Liver (tissue), 3 donors: ENCODE results near the gene MT1F.

ENCODE experiments used
- ATF3 ChIP-seq: IDR thresholded peaks from 2 replicates; pipeline ENCODE4 v1.6.1; 2016; ENCODE audit warnings: antibody characterized with exemption
- CTCF ChIP-seq: fragments of 150-350 bp; IDR thresholded peaks from 2 replicates; pipeline ENCODE4 v1.5.1; 2017; ENCODE audit warnings: improper control_type of control experiment, low read depth, low read length; ENCODE audit not compliant: missing input control
- HNF4A ChIP-seq, 2 donors: conservative IDR thresholded peaks; 2 replicates each; pipeline ENCODE4 v1.6.1; 2016; ENCODE audit warnings: antibody characterized with exemption in 2 of 2, mild to moderate bottlenecking in 2 of 2
- RAD21 ChIP-seq, 2 donors: IDR thresholded peaks; 2 replicates each; pipeline ENCODE4 v1.6.1; 2016; ENCODE audit warnings: antibody characterized with exemption in 2 of 2, mild to moderate bottlenecking in 2 of 2
- SP1 ChIP-seq: IDR thresholded peaks from 2 replicates; pipeline ENCODE4 v1.6.1; 2018; ENCODE audit warnings: antibody characterized with exemption, mild to moderate bottlenecking
- TAF1 ChIP-seq: conservative IDR thresholded peaks from 2 replicates; pipeline ENCODE4 v1.6.1; 2016; ENCODE audit warnings: antibody characterized with exemption, mild to moderate bottlenecking
- donor health status: healthy.
- donor health status: healthy.

- TF ChIP-seq CTCF (no peak), ATF3 (no peak), RAD21 (IDR thresholded peaks at IDR 0.05) (no peak), HNF4A (conservative IDR thresholded peaks at IDR 0.05) (no peak), TAF1 (no peak), SP1 (no peak)
These were observed 39.8 kb downstream of the MT1F start for GRCh38 chr16:56697456-56698155.
